Neuronal stem cell (in vitro differentiated cells): ENCODE data around the gene SLA2.

Experiments
- DNase-seq: peaks from one replicate; pipeline ENCODE4 v3.0.0-alpha.2; 2013; ENCODE audit warnings: low spot score
- H2AFZ ChIP-seq: one replicate; pipeline ENCODE4 v1.6.1; 2013; ENCODE audit warnings: mild to moderate bottlenecking, low read length, inconsistent platforms
- H2AK5ac ChIP-seq: 2 replicates; pipeline ENCODE4 v1.6.1; 2013; ENCODE audit warnings: low read depth, mild to moderate bottlenecking, inconsistent platforms, low read length, moderate library complexity, mixed read lengths
- H2BK120ac ChIP-seq: 2 replicates; pipeline ENCODE4 v1.6.1; 2013; ENCODE audit warnings: low read depth, mild to moderate bottlenecking, inconsistent platforms, low read length, moderate library complexity, mixed read lengths
- H2BK12ac ChIP-seq: one replicate; pipeline ENCODE4 v1.6.1; 2013; ENCODE audit warnings: low read length, inconsistent platforms
- H2BK15ac ChIP-seq: 2 replicates; pipeline ENCODE4 v1.6.1; 2013; ENCODE audit warnings: mild to moderate bottlenecking, low read length, inconsistent platforms, mixed read lengths
- H2BK5ac ChIP-seq: one replicate; pipeline ENCODE4 v1.6.1; 2013; ENCODE audit warnings: inconsistent platforms, mild to moderate bottlenecking, low read length, moderate library complexity
- H3K14ac ChIP-seq: one replicate; pipeline ENCODE4 v1.6.1; 2013; ENCODE audit warnings: low read length, inconsistent platforms
- H3K18ac ChIP-seq: 2 replicates; pipeline ENCODE4 v1.6.1; 2013; ENCODE audit warnings: low read length, inconsistent platforms
- H3K23ac ChIP-seq: 2 replicates; pipeline ENCODE4 v1.6.1; 2013; ENCODE audit warnings: low read depth, mild to moderate bottlenecking, mixed read lengths, low read length, inconsistent platforms; ENCODE audit not compliant: poor library complexity
- H3K27ac ChIP-seq: replicated peaks from 3 replicates; pipeline ENCODE4 v1.5.1; 2013; ENCODE audit warnings: low read length, inconsistent platforms
- H3K27me3 ChIP-seq, 3 experiments: 2 replicates each; pipeline ENCODE4 v1.6.1; 2013; ENCODE audit warnings: low read length in 3 of 3, mild to moderate bottlenecking in 2 of 3, inconsistent platforms in 1 of 3, low read depth in 1 of 3, mixed read lengths in 1 of 3, moderate library complexity in 1 of 3; ENCODE audit not compliant: control insufficient read depth in 3 of 3, insufficient read depth in 3 of 3
- H3K36me3 ChIP-seq, 2 donors: replicated peaks in 1 of 2; 2 replicates each; pipeline ENCODE4 v1.6.1; 2013; ENCODE audit warnings: low read length in 2 of 2; ENCODE audit not compliant: control insufficient read depth in 2 of 2, insufficient read depth in 2 of 2
- H3K4ac ChIP-seq: 2 replicates; pipeline ENCODE4 v1.6.1; 2013; ENCODE audit warnings: inconsistent platforms, mild to moderate bottlenecking, low read length, moderate library complexity
- H3K4me1 ChIP-seq, 2 donors: 1 replicate in 1 of 2; 2 replicates in 1 of 2; pipeline ENCODE4 v1.6.1; 2013; ENCODE audit warnings: low read length in 2 of 2, low read depth in 1 of 2; ENCODE audit not compliant: control insufficient read depth in 2 of 2, insufficient read depth in 1 of 2
- H3K4me2 ChIP-seq: one replicate; pipeline ENCODE4 v1.6.1; 2013; ENCODE audit warnings: mild to moderate bottlenecking, low read length, inconsistent platforms; ENCODE audit not compliant: insufficient read depth, poor library complexity, severe bottlenecking
- H3K4me3 ChIP-seq, 2 donors: 2 replicates each; pipeline ENCODE4 v1.5.1; 2013; ENCODE audit warnings: low read length in 2 of 2, mild to moderate bottlenecking in 2 of 2, inconsistent platforms in 1 of 2, moderate library complexity in 1 of 2
- H3K79me1 ChIP-seq: one replicate; pipeline ENCODE4 v1.6.1; 2013; ENCODE audit warnings: low read depth, mild to moderate bottlenecking, inconsistent platforms, low read length, moderate library complexity
- H3K9ac ChIP-seq: one replicate; pipeline ENCODE4 v1.6.1; 2013; ENCODE audit warnings: mild to moderate bottlenecking, low read depth, low read length, inconsistent platforms; ENCODE audit not compliant: poor library complexity
- H3K9me3 ChIP-seq, 2 donors: replicated peaks in 1 of 2; 2 replicates each; pipeline versions ENCODE3 to v1.6.1; 2013; ENCODE audit warnings: low read length in 2 of 2, mild to moderate bottlenecking in 2 of 2, inconsistent platforms in 1 of 2, low read depth in 1 of 2, mixed read lengths in 1 of 2, moderate library complexity in 1 of 2; ENCODE audit not compliant: control insufficient read depth in 2 of 2, insufficient read depth in 1 of 2
- H4K8ac ChIP-seq: one replicate; pipeline ENCODE4 v1.6.1; 2013; ENCODE audit warnings: low read depth, mild to moderate bottlenecking, inconsistent platforms, low read length, moderate library complexity
- H4K91ac ChIP-seq: one replicate; pipeline ENCODE4 v1.6.1; 2013; ENCODE audit warnings: low read length, low read depth, mild to moderate bottlenecking, inconsistent platforms; ENCODE audit not compliant: poor library complexity
- WGBS, 2 donors: extraction: QIAGEN DNeasy Blood & Tissue Kit; methylation state at CpG; one replicate each; pipeline ENCODE4 v1.1.7; 2013; ENCODE audit warnings: missing lambda C conversion rate in 2 of 2, mixed read lengths in 1 of 2; ENCODE audit not compliant: insufficient read length in 2 of 2, insufficient replicate concordance in 1 of 2; ENCODE audit errors: extremely low coverage in 2 of 2; 5-methylcytosine and 5-hydroxymethylcytosine counted together

SLA2 gene

DNA sequence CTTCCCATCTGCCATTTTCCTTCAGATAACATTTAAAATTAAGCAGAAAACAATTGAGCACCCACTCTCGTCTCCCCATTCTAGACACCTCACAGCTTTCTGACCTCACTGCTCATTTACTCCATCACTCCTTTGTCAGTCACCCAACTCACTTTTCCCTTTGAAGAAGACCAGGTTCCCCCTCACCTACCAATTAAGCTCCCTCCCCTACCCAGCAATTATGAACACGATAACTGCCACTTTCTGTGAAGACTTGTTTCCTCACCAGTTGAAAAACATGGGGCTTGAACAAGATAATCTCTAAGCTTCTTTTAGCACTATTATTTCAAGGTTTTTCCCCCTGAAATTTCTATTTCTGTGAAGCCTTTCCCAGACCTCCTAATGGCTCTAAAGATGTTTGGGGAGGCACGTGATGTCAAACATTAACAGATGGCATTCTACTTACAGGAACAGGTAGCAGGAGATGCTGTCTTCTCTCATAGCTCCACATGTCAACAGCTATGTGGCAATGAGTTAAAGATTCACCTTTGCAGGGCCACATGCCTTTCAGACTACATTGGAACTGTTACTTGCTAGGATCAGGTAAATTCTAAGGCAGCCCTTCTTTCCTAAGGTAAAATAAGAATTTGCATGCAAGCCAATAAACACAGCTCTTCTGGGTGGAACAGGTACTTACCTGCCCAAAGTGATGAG lies 24.8 kb upstream of the SLA2 start:
- DNase-seq = no peak
- H3K27me3 ChIP-seq = no peaks in the 10 kb centered on the region
- no CpG with 5 or more reads among the region's 3 CpGs for WGBS, 2 donors
- H3K27ac ChIP-seq = no peak overlapping the region
- no peak overlapping the region for H2AFZ ChIP-seq
- no peak overlapping the region for H2BK120ac ChIP-seq
- no peak overlapping the region for H2BK15ac ChIP-seq
- no peak overlapping the region for H3K9ac ChIP-seq
- H3K4me2 ChIP-seq = no peak overlapping the region
- H3K4me3 ChIP-seq = no peak overlapping the region
- no peak overlapping the region for H3K23ac ChIP-seq
- no peaks in the 10 kb centered on the region for H3K9me3 ChIP-seq
- H3K18ac ChIP-seq = no peak overlapping the region
- H4K91ac ChIP-seq = no peak overlapping the region
- no peak overlapping the region for H3K4ac ChIP-seq
- no peak overlapping the region for H3K14ac ChIP-seq
- H2AK5ac ChIP-seq = no peak overlapping the region
- no peak overlapping the region for H4K8ac ChIP-seq
- no peaks in the 10 kb centered on the region for H3K4me1 ChIP-seq
- H3K79me1 ChIP-seq = no peaks in the 10 kb centered on the region
- H2BK12ac ChIP-seq = no peak overlapping the region
- H2BK5ac ChIP-seq = no peak overlapping the region
- H3K36me3 ChIP-seq = peaks cover 0 to 18% of the 10 kb centered on the region in 2 donors

DNA sequence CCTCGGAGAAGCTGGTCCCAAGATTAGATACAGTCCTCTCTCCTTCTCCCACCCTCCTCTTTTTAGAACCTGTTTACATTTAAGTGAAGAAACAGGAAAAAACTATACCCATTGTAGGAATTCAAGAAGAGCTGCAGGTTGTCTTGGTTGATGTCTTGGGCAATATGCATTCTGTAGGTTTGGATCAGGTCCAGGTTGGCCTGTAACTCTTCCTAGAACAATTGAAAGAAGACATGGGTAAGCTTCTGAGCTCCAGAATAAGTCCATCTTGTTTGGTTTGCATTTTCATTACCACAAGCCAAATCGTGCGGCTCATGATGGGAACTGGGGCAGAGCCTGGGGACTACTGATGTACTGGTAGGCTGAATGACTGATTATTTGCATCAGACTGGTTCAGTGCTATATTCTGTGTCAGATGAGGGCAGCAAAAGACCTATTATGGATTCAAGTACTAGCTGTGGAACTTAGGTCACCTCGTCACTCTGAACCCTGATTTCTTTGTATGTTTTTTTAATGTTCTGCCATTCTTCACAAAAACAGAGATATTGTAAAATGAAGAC lies 20.3 kb upstream of the SLA2 start:
- no CpG with 5 or more reads among the region's 4 CpGs for WGBS, 2 donors

DNA sequence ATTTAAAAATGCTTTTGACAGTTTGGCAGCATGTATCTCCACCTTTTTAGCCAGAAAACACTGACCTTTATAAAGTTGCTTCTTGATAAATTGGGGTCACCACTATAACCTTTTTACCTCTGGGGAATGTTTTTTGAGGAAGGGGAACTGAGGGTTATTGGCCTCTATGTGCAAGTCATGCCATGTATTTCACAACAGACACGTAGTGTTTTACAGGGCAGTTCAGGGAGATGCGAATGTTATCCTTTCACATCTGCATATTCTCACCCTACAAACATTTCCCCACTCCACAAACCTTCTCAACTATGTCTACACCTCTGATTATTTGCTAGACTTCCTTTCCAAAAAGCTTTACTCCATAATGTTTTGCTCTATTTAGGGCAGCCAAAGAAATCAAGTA lies 17.0 kb upstream of the SLA2 start:
- DNase-seq = no peak
- Histone ChIP-seq H3K9me3 (no peaks in the 10 kb centered on the region), H3K79me1 (no peaks in the 10 kb centered on the region), H2BK15ac (no peak overlapping the region), H4K8ac (no peak overlapping the region), H3K4me2 (no peak overlapping the region), H3K9ac (no peak overlapping the region), H3K36me3 (peaks cover 0 to 22% of the 10 kb centered on the region in 2 donors), H4K91ac (no peak overlapping the region), H3K4me3 (no peak overlapping the region), H3K23ac (no peak overlapping the region), H3K18ac (no peak overlapping the region), H2AK5ac (no peak overlapping the region), H2AFZ (no peak overlapping the region), H3K4me1 (no peaks in the 10 kb centered on the region), H3K27me3 (no peaks in the 10 kb centered on the region), H2BK5ac (no peak overlapping the region), H3K27ac (no peak overlapping the region), H3K4ac (no peak overlapping the region), H2BK12ac (no peak overlapping the region), H2BK120ac (no peak overlapping the region), H3K14ac (no peak overlapping the region)
- no CpG with 5 or more reads among the region's 2 CpGs for WGBS, 2 donors

More for the DNA sequence above, 20.3 kb upstream of the SLA2 start:
- H3K27ac ChIP-seq = no peak overlapping the region
- no peak overlapping the region for H2BK15ac ChIP-seq
- no peak overlapping the region for H2BK5ac ChIP-seq
- H3K9ac ChIP-seq = no peak overlapping the region
- no peaks in the 10 kb centered on the region for H3K27me3 ChIP-seq
- H3K23ac ChIP-seq = no peak overlapping the region
- no peaks in the 10 kb centered on the region for H3K4me1 ChIP-seq
- H3K9me3 ChIP-seq = no peaks in the 10 kb centered on the region
- no peak overlapping the region for H4K91ac ChIP-seq
- no peak overlapping the region for H3K4me2 ChIP-seq
- H2BK12ac ChIP-seq = no peak overlapping the region
- no peak overlapping the region for H2AK5ac ChIP-seq
- H3K4ac ChIP-seq = no peak overlapping the region
- H2BK120ac ChIP-seq = no peak overlapping the region
- no peak overlapping the region for H4K8ac ChIP-seq
- H3K79me1 ChIP-seq = no peaks in the 10 kb centered on the region
- DNase-seq = no peak
- peaks cover 0 to 28% of the 10 kb centered on the region in 2 donors for H3K36me3 ChIP-seq
- H2AFZ ChIP-seq = no peak overlapping the region
- H3K4me3 ChIP-seq = no peak overlapping the region
- H3K14ac ChIP-seq = no peak overlapping the region
- no peak overlapping the region for H3K18ac ChIP-seq

DNA sequence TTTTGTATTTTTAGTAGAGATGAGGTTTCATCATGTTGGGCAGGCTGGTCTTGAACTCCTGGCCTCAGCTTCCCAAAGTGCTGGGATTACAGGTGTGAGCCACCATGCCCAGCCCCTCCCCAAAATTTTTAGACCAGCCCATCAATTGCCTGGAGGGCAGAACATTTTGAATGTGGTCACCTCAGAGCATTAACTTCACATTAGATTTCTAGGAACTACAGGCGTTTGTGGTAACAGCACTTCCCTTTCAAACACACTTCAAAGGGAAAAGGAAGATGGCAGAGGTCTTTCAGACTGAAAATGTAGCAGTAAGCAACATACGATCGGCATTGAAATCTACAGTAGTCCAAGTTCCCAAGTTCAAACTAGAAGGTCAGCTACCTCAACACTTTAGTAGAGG lies 12.3 kb upstream of the SLA2 start:
- no peaks in the 10 kb centered on the region for H3K79me1 ChIP-seq
- H2BK15ac ChIP-seq = no peak overlapping the region
- no peak overlapping the region for H4K91ac ChIP-seq
- no peak overlapping the region for H3K4ac ChIP-seq
- no peak overlapping the region for H3K9ac ChIP-seq
- no peak overlapping the region for H3K27ac ChIP-seq
- no peaks in the 10 kb centered on the region for H3K27me3 ChIP-seq
- no peak overlapping the region for H4K8ac ChIP-seq
- H3K23ac ChIP-seq = no peak overlapping the region
- H3K9me3 ChIP-seq = no peaks in the 10 kb centered on the region
- no peak for DNase-seq
- no peak overlapping the region for H2AFZ ChIP-seq
- no peak overlapping the region for H3K4me3 ChIP-seq
- no peak overlapping the region for H2AK5ac ChIP-seq
- H2BK12ac ChIP-seq = no peak overlapping the region
- H3K4me1 ChIP-seq = peaks cover 0 to 7% of the 10 kb centered on the region in 2 donors
- WGBS, 2 donors = no CpG with 5 or more reads among the region's 3 CpGs
- H3K36me3 ChIP-seq = peaks cover 0 to 17% of the 10 kb centered on the region in 2 donors
- no peak overlapping the region for H2BK5ac ChIP-seq
- H3K4me2 ChIP-seq = no peak overlapping the region
- no peak overlapping the region for H3K18ac ChIP-seq
- H3K14ac ChIP-seq = no peak overlapping the region
- no peak overlapping the region for H2BK120ac ChIP-seq
